GM23338 (cell line): ENCODE results near the gene PAIP2. TPM values are rescaled to one million over a fixed set of nuclear protein-coding genes. Genes with fewer than 3 reads are reported as not detected.

Source experiments
- ATAC-seq: fragments of 200-7000 bp; cut with Tn5 transposase; 3 replicates; pipeline ENCODE4 v1.9.1; 2020
- DNase-seq: peaks from one replicate; pipeline ENCODE4 v3.0.0-alpha.2; 2015; ENCODE audit warnings: low spot score
- H2AFZ ChIP-seq: fragments of 200-600 bp; sonication (generic); 2 replicates; pipeline ENCODE4 v1.8.0; 2016; ENCODE audit warnings: antibody characterized with exemption, mild to moderate bottlenecking, moderate library complexity
- H3F3A ChIP-seq: fragments of 200-600 bp; sonication (generic); replicated peaks from 2 replicates; pipeline ENCODE4 v1.8.0; 2017; ENCODE audit warnings: antibody characterized with exemption, mixed run types, low read depth
- H3K27ac ChIP-seq: fragments of 200-600 bp; sonication (generic); 2 replicates; pipeline ENCODE4 v1.6.1; 2016; ENCODE audit warnings: low read depth
- H3K27me3 ChIP-seq: fragments of 200-600 bp; sonication (generic); 2 replicates; pipeline ENCODE4 v1.8.0; 2016; ENCODE audit warnings: mild to moderate bottlenecking, mixed run types, moderate library complexity; ENCODE audit not compliant: insufficient read depth
- H3K36me3 ChIP-seq: fragments of 200-600 bp; sonication (generic); 2 replicates; pipeline ENCODE4 v1.8.0; 2016; ENCODE audit warnings: mild to moderate bottlenecking; ENCODE audit not compliant: insufficient read depth
- H3K4me1 ChIP-seq: fragments of 200-600 bp; sonication (generic); 2 replicates; pipeline ENCODE4 v1.8.0; 2016; ENCODE audit warnings: mild to moderate bottlenecking, moderate library complexity; ENCODE audit not compliant: insufficient read depth
- H3K4me2 ChIP-seq: fragments of 200-600 bp; sonication (generic); 2 replicates; pipeline ENCODE4 v1.7.1; 2017; ENCODE audit warnings: mixed run types
- H3K4me3 ChIP-seq: fragments of 200-600 bp; sonication (generic); 2 replicates; pipeline ENCODE4 v1.6.1; 2016; ENCODE audit warnings: mixed run types
- H3K79me2 ChIP-seq: fragments of 200-600 bp; sonication (generic); replicated peaks from 2 replicates; pipeline ENCODE4 v1.8.0; 2017; ENCODE audit warnings: mild to moderate bottlenecking; ENCODE audit not compliant: insufficient read depth
- H3K9me2 ChIP-seq: fragments of 200-600 bp; sonication (generic); 2 replicates; pipeline ENCODE4 v1.8.0; 2017; ENCODE audit not compliant: insufficient read depth
- H4K20me1 ChIP-seq: fragments of 200-600 bp; sonication (generic); replicated peaks from 2 replicates; pipeline ENCODE4 v1.8.0; 2017; ENCODE audit warnings: mild to moderate bottlenecking; ENCODE audit not compliant: insufficient read depth
- H3K27ac Mint-ChIP-seq: 2 replicates; pipeline ENCODE4 v1.8.0; 2020; ENCODE audit warnings: inconsistent platforms, mild to moderate bottlenecking, moderate library complexity, mixed read lengths
- H3K27me3 Mint-ChIP-seq: 3 replicates; pipeline ENCODE4 v1.8.0; 2022; ENCODE audit warnings: low read depth, mild to moderate bottlenecking, moderate library complexity, mixed read lengths, inconsistent platforms; ENCODE audit not compliant: insufficient read depth, poor library complexity
- H3K36me3 Mint-ChIP-seq: 3 replicates; pipeline ENCODE4 v1.8.0; 2021; ENCODE audit warnings: low read depth, mild to moderate bottlenecking, inconsistent platforms, moderate library complexity, mixed read lengths
- H3K4me1 Mint-ChIP-seq: 3 replicates; pipeline ENCODE4 v1.8.0; 2020; ENCODE audit warnings: mild to moderate bottlenecking, inconsistent platforms, mixed read lengths
- H3K4me3 Mint-ChIP-seq: 3 replicates; pipeline ENCODE4 v1.8.0; 2021; ENCODE audit warnings: moderate library complexity, mild to moderate bottlenecking, inconsistent platforms, mixed read lengths
- H3K9me3 Mint-ChIP-seq: 3 replicates; pipeline ENCODE4 v1.8.0; 2020; ENCODE audit warnings: moderate library complexity, mild to moderate bottlenecking, inconsistent platforms, mixed read lengths
- EZH2 ChIP-seq: fragments of 200-600 bp; sonication (generic); IDR thresholded peaks from one replicate; pipeline ENCODE4 v1.8.0; 2017; ENCODE audit warnings: antibody characterized with exemption, mild to moderate bottlenecking, low read depth; ENCODE audit not compliant: unreplicated experiment
- EZH2phosphoT487 ChIP-seq: fragments of 200-600 bp; sonication (generic); IDR thresholded peaks from one replicate; pipeline ENCODE4 v1.8.1; 2018; ENCODE audit warnings: antibody characterized with exemption; ENCODE audit not compliant: unreplicated experiment
- JUNB ChIP-seq: IDR thresholded peaks from one replicate; pipeline ENCODE4 v1.6.1; 2016; ENCODE audit warnings: antibody characterized with exemption; ENCODE audit not compliant: unreplicated experiment
- NANOG ChIP-seq: IDR thresholded peaks from 2 replicates; pipeline ENCODE4 v1.6.1; 2016; ENCODE audit warnings: antibody characterized with exemption, borderline replicate concordance
- ZNF331 ChIP-seq: fragments of 250-450 bp; sonication (Bioruptor Pico); IDR thresholded peaks from 2 replicates; pipeline ENCODE4 v1.5.0; 2020; ENCODE audit warnings: low read depth, mild to moderate bottlenecking, moderate library complexity
- polyA plus RNA-seq: library from polyadenylated mRNA; unstranded; fragments of >200 nt; fragmentation: Nextera tagmentation; extraction: Ambion mirVana; gene quantifications from 2 replicates; pipeline ENCODE4 v1.2.1, GENCODE V29; 2016
- total RNA-seq: library from RNA; depleted of rRNA; stranded (reverse); fragments of >200 nt; shearing (Covaris generic); gene quantifications from 2 replicates; pipeline ENCODE4 v1.2.3, GENCODE V29; 2014
- TF ChIP-seq, protein P1 (sequence below): IDR thresholded peaks from 2 replicates; pipeline ENCODE4 v1.6.1; 2016; ENCODE audit warnings: antibody characterized with exemption
- TF ChIP-seq, protein P2 (sequence below), 2 experiments: fragments of 200-600 bp in 1 of 2; sonication (generic) in 1 of 2; conservative IDR thresholded peaks; 2 replicates each; pipeline versions ENCODE4 v1.5.1 to v1.6.1; 2016 to 2017; ENCODE audit warnings: antibody characterized with exemption in 2 of 2, low read depth in 2 of 2, mild to moderate bottlenecking in 2 of 2, moderate library complexity in 1 of 2
- TF ChIP-seq, protein P3 (sequence below): fragments of 250-450 bp; sonication (Bioruptor Pico); IDR thresholded peaks from 2 replicates; pipeline ENCODE4 v1.5.0; 2020; ENCODE audit warnings: mild to moderate bottlenecking, moderate library complexity
- TF ChIP-seq, protein P4 (sequence below): IDR thresholded peaks from one replicate; pipeline ENCODE4 v1.6.1; 2018; ENCODE audit warnings: antibody characterized with exemption; ENCODE audit not compliant: unreplicated experiment

The PAIP2 gene
- total and polyA plus RNA-seq, 2 experiments from 2014 or later: 132 to 277 TPM

DNA sequence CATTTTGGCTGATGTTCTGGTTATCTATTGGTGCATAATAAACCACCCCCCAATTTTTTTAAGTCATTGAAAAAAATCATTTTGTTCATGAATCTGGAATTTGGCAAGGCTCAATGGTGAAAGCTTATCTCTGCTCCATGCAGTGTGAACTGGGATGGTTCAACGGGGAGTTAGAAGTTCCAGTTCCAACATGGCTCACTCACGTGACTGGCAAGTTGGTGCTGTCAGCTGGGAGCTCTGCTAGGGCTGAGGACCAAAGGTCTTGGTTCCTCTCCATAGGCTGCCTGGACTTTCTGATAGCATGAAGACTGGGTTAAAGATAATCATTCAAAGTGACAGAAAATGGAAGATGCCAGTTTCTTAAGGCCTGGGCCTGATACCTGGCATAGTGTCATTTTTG is 65.3 kb downstream of the PAIP2 start:
- Mint-ChIP-seq H3K9me3 (no peaks in the 10 kb centered on the region), H3K27me3 (peaks cover 13% of the 10 kb centered on the region), H3K4me3 (no peak overlapping the region), H3K27ac (no peak overlapping the region), H3K4me1 (peaks cover 15% of the 10 kb centered on the region), H3K36me3 (no peaks in the 10 kb centered on the region)
- Histone ChIP-seq H3K79me2 (0 out of 2 replicates have a peak, but pooled peaks cover 3% of the 10 kb centered on the region), H3F3A (peaks cover 16% of the 10 kb centered on the region), H3K36me3 (no peaks in the 10 kb centered on the region), H3K4me2 (no peak overlapping the region), H3K4me1 (peaks cover 16% of the 10 kb centered on the region), H4K20me1 (0 out of 2 replicates have a peak, but pooled peaks cover 5% of the 10 kb centered on the region), H3K27ac (no peak overlapping the region), H3K27me3 (no peaks in the 10 kb centered on the region), H3K4me3 (no peak overlapping the region), H3K9me2 (no peaks in the 10 kb centered on the region), H2AFZ (no peak overlapping the region)
- ATAC-seq (no peak), DNase-seq (no peak)
- TF ChIP-seq NANOG (no peak), EZH2 (no peak), EZH2phosphoT487 (no peak)
- TF ChIP-seq, protein P1, sequence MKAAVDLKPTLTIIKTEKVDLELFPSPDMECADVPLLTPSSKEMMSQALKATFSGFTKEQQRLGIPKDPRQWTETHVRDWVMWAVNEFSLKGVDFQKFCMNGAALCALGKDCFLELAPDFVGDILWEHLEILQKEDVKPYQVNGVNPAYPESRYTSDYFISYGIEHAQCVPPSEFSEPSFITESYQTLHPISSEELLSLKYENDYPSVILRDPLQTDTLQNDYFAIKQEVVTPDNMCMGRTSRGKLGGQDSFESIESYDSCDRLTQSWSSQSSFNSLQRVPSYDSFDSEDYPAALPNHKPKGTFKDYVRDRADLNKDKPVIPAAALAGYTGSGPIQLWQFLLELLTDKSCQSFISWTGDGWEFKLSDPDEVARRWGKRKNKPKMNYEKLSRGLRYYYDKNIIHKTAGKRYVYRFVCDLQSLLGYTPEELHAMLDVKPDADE: no peak
- TF ChIP-seq, protein P2, sequence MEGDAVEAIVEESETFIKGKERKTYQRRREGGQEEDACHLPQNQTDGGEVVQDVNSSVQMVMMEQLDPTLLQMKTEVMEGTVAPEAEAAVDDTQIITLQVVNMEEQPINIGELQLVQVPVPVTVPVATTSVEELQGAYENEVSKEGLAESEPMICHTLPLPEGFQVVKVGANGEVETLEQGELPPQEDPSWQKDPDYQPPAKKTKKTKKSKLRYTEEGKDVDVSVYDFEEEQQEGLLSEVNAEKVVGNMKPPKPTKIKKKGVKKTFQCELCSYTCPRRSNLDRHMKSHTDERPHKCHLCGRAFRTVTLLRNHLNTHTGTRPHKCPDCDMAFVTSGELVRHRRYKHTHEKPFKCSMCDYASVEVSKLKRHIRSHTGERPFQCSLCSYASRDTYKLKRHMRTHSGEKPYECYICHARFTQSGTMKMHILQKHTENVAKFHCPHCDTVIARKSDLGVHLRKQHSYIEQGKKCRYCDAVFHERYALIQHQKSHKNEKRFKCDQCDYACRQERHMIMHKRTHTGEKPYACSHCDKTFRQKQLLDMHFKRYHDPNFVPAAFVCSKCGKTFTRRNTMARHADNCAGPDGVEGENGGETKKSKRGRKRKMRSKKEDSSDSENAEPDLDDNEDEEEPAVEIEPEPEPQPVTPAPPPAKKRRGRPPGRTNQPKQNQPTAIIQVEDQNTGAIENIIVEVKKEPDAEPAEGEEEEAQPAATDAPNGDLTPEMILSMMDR (conservative IDR thresholded peaks at IDR 0.05; ENCODE audit: low read depth in 2 of 2): no peak

DNA sequence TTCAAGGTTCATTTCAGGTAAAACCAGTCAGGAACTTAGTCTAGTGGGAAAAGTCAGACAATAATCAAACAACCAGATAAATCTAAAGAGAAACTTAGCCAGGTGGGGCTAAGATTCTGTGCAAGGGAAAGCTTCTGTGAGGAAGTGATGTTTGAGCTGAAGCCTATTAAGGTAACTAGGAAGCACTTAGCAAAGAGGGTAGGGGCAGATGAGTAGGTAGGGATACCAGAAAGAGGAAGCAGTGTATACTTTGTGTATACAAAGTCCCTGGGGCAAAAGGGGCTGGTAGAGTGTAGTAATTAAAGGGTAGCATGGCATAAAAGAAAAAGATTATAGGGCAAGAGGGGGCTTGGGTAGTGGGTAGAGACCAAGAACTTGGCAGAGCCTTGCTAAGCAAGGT is 65.9 kb downstream of the PAIP2 start:
- Mint-ChIP-seq H3K4me3 (no peak overlapping the region), H3K4me1 (peaks cover 15% of the 10 kb centered on the region), H3K27ac (no peak overlapping the region), H3K27me3 (peaks cover 13% of the 10 kb centered on the region), H3K9me3 (no peaks in the 10 kb centered on the region), H3K36me3 (no peaks in the 10 kb centered on the region)
- ATAC-seq: no peak
- peaks cover 16% of the 10 kb centered on the region for H3F3A ChIP-seq
- DNase-seq: no peak
- no peak overlapping the region for H3K4me3 ChIP-seq
- H3K79me2 ChIP-seq: 0 out of 2 replicates have a peak, but pooled peaks cover 3% of the 10 kb centered on the region
- no peaks in the 10 kb centered on the region for H3K27me3 ChIP-seq
- H3K4me1 ChIP-seq: peaks cover 16% of the 10 kb centered on the region
- H3K4me2 ChIP-seq: no peak overlapping the region
- 0 out of 2 replicates have a peak, but pooled peaks cover 5% of the 10 kb centered on the region for H4K20me1 ChIP-seq
- no peaks in the 10 kb centered on the region for H3K36me3 ChIP-seq
- no peak overlapping the region for H2AFZ ChIP-seq
- H3K27ac ChIP-seq: no peak overlapping the region
- no peaks in the 10 kb centered on the region for H3K9me2 ChIP-seq
- no peak for TF ChIP-seq ZNF331 (CRISPR knock-in tag)
- TF ChIP-seq, protein P3, sequence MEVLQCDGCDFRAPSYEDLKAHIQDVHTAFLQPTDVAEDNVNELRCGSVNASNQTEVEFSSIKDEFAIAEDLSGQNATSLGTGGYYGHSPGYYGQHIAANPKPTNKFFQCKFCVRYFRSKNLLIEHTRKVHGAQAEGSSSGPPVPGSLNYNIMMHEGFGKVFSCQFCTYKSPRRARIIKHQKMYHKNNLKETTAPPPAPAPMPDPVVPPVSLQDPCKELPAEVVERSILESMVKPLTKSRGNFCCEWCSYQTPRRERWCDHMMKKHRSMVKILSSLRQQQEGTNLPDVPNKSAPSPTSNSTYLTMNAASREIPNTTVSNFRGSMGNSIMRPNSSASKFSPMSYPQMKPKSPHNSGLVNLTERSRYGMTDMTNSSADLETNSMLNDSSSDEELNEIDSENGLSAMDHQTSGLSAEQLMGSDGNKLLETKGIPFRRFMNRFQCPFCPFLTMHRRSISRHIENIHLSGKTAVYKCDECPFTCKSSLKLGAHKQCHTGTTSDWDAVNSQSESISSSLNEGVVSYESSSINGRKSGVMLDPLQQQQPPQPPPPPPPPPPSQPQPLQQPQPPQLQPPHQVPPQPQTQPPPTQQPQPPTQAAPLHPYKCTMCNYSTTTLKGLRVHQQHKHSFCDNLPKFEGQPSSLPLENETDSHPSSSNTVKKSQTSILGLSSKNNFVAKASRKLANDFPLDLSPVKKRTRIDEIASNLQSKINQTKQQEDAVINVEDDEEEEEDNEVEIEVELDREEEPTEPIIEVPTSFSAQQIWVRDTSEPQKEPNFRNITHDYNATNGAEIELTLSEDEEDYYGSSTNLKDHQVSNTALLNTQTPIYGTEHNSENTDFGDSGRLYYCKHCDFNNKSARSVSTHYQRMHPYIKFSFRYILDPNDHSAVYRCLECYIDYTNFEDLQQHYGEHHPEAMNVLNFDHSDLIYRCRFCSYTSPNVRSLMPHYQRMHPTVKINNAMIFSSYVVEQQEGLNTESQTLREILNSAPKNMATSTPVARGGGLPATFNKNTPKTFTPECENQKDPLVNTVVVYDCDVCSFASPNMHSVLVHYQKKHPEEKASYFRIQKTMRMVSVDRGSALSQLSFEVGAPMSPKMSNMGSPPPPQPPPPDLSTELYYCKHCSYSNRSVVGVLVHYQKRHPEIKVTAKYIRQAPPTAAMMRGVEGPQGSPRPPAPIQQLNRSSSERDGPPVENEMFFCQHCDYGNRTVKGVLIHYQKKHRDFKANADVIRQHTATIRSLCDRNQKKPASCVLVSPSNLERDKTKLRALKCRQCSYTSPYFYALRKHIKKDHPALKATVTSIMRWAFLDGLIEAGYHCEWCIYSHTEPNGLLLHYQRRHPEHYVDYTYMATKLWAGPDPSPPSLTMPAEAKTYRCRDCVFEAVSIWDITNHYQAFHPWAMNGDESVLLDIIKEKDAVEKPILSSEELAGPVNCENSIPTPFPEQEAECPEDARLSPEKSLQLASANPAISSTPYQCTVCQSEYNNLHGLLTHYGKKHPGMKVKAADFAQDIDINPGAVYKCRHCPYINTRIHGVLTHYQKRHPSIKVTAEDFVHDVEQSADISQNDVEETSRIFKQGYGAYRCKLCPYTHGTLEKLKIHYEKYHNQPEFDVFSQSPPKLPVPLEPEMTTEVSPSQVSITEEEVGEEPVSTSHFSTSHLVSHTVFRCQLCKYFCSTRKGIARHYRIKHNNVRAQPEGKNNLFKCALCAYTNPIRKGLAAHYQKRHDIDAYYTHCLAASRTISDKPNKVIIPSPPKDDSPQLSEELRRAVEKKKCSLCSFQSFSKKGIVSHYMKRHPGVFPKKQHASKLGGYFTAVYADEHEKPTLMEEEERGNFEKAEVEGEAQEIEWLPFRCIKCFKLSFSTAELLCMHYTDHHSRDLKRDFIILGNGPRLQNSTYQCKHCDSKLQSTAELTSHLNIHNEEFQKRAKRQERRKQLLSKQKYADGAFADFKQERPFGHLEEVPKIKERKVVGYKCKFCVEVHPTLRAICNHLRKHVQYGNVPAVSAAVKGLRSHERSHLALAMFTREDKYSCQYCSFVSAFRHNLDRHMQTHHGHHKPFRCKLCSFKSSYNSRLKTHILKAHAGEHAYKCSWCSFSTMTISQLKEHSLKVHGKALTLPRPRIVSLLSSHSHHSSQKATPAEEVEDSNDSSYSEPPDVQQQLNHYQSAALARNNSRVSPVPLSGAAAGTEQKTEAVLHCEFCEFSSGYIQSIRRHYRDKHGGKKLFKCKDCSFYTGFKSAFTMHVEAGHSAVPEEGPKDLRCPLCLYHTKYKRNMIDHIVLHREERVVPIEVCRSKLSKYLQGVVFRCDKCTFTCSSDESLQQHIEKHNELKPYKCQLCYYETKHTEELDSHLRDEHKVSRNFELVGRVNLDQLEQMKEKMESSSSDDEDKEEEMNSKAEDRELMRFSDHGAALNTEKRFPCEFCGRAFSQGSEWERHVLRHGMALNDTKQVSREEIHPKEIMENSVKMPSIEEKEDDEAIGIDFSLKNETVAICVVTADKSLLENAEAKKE (CRISPR knock-in tag): no peak
- no peak for TF ChIP-seq EZH2
- TF ChIP-seq, protein P4, sequence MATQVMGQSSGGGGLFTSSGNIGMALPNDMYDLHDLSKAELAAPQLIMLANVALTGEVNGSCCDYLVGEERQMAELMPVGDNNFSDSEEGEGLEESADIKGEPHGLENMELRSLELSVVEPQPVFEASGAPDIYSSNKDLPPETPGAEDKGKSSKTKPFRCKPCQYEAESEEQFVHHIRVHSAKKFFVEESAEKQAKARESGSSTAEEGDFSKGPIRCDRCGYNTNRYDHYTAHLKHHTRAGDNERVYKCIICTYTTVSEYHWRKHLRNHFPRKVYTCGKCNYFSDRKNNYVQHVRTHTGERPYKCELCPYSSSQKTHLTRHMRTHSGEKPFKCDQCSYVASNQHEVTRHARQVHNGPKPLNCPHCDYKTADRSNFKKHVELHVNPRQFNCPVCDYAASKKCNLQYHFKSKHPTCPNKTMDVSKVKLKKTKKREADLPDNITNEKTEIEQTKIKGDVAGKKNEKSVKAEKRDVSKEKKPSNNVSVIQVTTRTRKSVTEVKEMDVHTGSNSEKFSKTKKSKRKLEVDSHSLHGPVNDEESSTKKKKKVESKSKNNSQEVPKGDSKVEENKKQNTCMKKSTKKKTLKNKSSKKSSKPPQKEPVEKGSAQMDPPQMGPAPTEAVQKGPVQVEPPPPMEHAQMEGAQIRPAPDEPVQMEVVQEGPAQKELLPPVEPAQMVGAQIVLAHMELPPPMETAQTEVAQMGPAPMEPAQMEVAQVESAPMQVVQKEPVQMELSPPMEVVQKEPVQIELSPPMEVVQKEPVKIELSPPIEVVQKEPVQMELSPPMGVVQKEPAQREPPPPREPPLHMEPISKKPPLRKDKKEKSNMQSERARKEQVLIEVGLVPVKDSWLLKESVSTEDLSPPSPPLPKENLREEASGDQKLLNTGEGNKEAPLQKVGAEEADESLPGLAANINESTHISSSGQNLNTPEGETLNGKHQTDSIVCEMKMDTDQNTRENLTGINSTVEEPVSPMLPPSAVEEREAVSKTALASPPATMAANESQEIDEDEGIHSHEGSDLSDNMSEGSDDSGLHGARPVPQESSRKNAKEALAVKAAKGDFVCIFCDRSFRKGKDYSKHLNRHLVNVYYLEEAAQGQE: no peak
- TF ChIP-seq JUNB: no peak
- TF ChIP-seq NANOG: no peak
- TF ChIP-seq EZH2phosphoT487: no peak
